Left lobe of liver (tissue), 2 donors: ENCODE results near the gene PDE6D. TPM values are rescaled to one million over a fixed set of nuclear protein-coding genes. Genes with fewer than 3 reads are reported as not detected.

ENCODE experiments used
- ATAC-seq: fragments of 200-7000 bp; cut with Tn5 transposase; one replicate; pipeline ENCODE4 v1.9.1; 2020; ENCODE audit warnings: mild to moderate bottlenecking, moderate library complexity
- DNase-seq: peaks from one replicate; pipeline ENCODE4 v3.0.0-alpha.2; 2020; ENCODE audit warnings: low spot score
- total RNA-seq: library from RNA; stranded (reverse); gene quantifications from one replicate; pipeline ENCODE4 v1.2.1, GENCODE V29; 2021
- donor health status: DM: no; HTN: no; CAD: no; lungs with moderate emphysema.
- donor health status: DM: no; HTN: yes; CAD: no.

Gene PDE6D
- total RNA-seq, 1 donor from 2014 or later: 7.5 TPM

DNA sequence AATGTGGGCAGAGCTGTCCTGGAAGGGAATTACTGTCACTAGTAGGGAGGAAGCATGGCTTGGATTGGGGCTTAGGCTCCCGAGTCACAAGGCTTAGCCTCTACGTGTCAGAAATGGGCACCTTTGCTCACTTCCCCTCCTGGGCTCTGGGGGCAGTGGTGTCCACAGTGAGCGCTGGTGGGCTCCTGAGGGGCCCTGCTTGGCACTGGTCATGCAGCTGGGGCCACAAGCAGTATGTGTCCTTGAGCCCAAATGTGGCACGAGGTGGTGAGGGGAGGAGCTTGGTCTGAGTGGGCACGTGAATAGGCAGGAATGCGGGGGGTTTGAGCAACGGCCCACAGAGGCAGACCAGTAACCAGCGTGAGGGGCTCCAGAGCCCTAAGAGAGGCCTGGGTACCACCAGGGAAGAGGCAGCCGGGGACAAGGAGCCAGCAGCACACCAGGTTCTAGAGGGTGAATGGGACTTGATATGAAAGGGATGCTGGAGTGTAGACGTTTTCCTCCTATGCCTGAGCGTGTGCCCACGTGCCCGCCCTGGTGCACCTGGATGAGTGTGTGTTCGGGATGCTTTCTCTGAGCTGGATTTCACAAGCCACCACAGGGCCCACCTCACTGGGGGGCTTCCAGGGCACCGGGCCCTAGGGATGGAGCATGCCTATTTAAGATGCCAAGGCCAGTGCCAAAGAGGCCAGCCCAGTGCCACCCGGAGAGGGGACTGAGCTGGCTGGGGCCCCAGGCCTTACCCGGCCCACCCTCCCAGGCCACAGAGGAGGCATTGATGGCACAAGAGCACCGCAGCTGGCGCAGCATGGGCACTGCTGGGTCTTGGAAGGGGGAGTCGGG is 95.5 kb downstream of the PDE6D start:
- ATAC-seq: no peak
- no peak for DNase-seq

DNA sequence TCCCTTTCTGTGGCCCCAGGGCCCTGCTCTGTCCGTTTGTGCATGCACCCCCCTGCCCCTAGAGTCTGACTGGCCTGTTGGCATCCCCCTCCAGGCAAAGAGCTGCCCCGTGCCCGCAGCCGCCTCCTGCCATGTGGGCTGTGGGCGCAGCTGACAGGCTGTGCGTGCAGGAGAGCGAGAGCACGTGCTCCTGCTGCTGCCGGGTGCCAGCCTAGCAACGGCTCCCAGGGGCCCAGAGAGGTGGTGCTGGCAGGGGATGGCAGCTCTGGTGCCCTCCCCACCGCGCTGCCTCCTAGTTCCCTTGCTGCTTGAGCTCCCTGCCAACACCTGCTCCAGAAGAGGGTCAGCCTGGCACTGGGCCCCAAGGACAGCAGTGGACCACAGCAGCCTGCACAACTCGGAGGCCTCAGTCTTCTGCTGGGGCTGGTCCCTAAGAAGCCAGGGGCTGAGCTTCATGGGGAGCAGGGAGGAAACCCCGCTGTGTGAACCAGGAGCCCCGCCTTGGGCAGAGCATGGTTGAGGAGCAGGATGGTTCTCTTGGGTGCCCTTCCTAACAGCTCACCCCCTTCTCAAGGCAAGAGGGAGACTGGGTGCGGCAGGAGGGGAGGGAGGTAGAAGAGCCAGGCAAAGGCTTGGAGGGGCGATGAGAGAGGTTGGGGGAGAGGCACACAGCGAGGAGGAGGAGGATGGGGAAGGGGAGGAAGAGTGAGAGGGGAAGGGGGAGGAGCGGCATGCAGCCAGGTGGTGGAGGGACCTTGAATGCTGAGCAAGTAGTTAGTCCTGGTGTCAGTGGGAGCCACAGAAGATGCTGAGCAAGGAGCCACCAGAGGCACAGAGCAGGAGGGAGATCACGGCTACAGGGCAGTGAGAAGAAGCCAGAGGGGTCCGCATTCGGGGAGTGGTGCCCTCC is 96.5 kb downstream of the PDE6D start:
- ATAC-seq: no peak

DNA sequence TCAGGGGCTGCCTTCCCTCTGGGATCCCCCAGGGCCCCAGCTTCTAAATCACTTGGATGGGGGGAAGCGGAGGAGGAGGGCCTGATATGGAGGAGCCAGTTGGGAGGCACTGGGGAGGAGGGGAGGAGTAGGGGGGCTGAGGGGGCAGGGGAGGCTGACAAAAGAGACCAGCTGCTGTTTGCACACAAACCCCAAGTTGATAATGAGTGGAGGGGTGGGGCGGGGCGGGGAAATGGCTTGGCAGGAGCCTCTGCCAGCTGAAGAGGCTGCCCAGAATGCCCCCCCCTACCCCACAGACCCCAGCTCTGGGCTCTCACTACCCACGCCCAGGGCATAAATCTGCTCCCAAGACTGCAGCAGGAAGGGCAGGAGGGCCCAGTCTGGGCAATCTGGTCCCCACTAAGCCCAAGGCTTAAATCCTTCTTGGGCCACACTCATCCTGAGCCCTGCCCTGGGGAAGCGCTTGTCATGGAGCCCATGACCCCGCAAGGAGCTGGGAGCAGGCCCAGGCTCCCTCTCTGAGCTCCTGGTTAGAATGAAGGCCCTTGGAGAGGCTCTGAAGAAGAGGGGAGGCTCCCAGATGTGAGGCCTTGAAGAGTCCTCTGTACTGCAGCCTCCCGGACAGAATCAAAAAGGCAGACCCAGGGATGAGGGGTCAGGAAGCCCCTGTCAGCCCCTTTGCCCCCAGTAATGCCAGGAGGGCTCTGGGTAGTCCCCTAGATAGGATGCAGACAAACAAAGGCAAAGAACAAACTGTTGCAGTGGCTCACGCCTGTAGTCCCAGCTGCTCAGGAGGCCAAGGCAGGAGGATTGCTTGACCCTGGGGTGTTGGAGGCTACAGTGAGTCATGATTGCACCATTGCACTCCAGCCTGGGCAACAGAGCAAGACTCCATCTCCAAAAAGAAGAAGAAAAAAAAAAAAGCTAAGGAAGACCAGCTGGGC is 97.5 kb downstream of the PDE6D start:
- DNase-seq (no peak), ATAC-seq (no peak)

More for the DNA sequence above, 96.5 kb downstream of the PDE6D start:
- no peak for DNase-seq

DNA sequence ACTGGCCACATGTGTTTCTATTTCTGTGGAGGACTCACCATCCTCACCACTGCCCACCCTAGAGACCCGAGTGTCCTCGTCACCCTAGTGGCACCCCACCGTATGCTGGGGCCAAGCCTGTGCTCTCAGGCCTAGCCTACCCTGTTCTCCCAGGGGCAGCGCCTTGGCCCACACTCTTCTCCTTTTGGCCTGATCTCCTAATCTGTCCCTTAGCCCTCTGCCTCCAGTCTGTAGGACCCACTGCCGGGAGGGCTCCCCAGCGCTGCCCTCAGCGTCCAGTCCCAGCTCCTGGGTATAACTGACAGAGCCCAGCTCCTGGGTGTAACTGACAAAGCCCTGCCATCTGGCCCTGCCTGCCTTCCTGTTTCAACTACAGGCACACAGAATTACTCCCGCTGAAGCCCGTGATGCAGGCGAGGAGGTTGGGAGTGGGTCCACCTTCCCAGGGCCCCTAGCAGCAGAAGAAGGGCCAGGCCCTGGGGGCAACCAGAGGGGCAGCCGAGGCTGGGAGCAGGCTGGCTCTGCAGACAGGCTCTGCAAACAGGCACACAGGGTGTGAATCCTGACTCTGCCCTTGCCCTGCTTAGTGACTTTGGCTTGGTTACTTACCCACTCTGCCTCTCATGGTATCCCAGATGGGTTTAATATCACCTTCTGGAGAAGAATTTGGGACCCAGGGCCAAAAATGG is 98.3 kb downstream of the PDE6D start:
- ATAC-seq (no peak), DNase-seq (no peak)

Other genes with a start within 250 kb of the PDE6D start
- not detected for gene TEX44, start 188.4 kb downstream of the PDE6D start, total RNA-seq
- gene PTMA, start 72.8 kb downstream of the PDE6D start, total RNA-seq: 213 TPM
- gene COPS7B, start 5.2 kb upstream of the PDE6D start, total RNA-seq: 12.7 TPM
- not detected for gene NPPC, start 145.1 kb upstream of the PDE6D start, total RNA-seq
- gene DIS3L2, start 180.4 kb upstream of the PDE6D start, total RNA-seq: 14.1 TPM